Kidney glomerular epithelial cell (primary cell): ENCODE results near the gene RNF217.

Source experiments
- DNase-seq: peaks from one replicate; lab custom pipeline; 2025; lab: John Stamatoyannopoulos, UW

Gene RNF217

GRCh38 chr6:124989136-124989983, 27.1 kb downstream of the RNF217 start:
- no peak for DNase-seq

DNA sequence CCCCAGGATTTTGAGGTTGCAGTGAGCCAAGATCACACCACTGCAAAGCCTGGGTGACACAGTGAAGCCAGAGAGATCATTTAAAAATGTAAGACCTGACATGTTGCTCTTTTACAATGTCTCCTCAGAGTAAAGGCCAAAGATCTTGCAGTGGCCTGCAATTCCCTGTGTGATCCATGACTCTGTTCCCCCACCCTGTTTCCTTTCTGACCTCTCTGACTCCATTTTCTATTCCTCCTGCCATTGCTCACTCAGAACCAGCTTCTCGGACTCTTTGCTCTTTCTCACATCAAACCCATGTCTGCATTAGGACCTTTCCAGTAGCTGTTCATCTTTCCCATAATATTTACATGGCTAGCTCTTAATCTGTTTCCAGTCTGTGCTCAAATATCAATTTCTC, 28.8 kb downstream of the RNF217 start:
- DNase-seq, result no peak

- DNase-seq, result no peak
These were observed 29.6 kb downstream of the RNF217 start for GRCh38 chr6:124991764-124992295.

GRCh38 chr6:124993327-124993726, 31.1 kb downstream of the RNF217 start:
- DNase-seq, result no peak

DNA sequence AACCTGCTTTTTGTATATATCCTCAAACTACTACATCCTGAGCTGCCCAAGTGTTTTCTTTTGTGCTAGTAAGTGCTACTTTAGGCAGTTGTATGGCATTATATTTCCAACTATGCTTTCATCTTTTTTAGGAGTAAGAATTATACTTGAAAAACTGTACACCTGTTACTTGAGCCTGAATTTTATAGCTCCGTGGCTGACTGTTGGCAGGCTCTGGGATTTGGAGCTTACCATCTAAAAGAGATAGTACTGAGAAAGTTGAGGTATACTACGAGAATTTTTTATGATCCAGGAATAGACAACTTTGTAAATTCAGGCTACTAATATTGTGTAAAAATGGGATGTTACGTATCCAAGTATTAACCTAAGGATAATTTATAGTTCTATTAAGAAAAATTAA, 32.4 kb downstream of the RNF217 start:
- no peak for DNase-seq

DNA sequence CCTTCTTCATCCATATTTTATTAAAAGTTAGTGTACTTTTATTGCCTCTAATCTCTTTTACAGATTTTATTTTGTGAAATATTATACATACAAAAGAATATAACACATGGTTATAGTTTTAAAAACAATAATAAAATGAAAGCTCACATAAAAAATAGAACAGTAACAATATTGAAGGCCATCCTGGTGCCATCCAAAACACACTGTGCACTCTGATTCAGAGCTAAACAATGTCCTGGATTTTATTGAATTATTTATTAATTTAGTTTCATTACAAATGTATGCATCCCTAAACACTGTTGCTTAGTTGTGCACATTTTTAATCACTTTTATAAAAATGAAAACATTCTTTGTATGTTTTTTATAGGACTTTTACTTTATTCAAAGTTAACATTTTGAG, 32.9 kb downstream of the RNF217 start:
- DNase-seq, result no peak

- DNase-seq, result no peak
These were observed 33.5 kb downstream of the RNF217 start for GRCh38 chr6:124995645-124996325.

DNA sequence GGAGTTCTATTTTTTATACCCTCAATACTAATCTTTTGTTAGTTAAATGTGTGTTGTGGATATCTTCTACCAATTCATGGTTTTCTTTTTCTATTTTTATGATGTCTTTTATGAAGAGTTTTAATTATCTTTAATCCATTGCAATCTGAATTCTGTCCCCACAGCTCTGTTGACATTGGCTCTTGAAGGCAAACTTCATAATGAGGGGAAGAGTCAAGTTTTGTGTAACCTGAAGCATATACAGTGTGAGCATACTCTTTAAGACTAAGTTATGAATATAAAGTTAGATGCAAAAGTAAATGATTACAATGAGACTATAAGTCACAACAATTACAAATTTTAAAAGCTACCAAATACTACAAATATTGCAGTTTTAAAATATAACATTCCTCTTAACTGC, 34.2 kb downstream of the RNF217 start:
- no peak for DNase-seq

- DNase-seq, result no peak
These were observed 35.1 kb downstream of the RNF217 start for GRCh38 chr6:124997196-124997875.

DNA sequence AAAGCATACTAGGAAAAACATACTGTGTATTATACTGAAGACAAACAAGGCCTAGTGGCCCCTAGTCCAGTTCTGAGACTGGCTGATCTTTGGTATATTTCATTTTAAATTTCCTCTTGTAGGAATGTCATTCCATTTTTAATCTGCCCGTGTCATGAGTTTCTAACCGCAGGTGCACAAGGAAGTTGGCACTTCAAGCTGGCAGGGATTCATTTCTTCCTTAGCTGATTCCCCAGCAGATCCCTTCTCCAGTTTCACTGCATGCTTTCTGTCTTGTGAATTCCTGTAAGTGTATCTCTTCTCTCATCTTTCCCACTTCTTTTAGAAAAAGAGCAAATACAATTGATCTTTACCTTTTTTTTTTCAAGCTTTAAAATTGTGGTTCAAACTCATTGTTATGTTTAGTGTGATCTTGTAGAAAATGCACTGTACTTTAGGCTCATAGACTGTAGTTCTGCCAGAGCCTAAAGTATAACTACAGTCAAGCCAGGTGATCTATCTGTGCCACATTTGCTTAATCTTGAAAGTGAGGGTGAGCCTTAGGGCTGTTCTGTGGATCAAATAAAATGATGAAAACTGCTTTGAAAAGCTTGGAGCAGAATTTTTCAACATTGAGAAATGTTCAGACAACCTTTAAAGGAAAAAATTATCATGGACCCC, 37.0 kb downstream of the RNF217 start:
- DNase-seq, result no peak

GRCh38 chr6:125001684-125002405, 39.6 kb downstream of the RNF217 start:
- peak; percentile 6 for DNase-seq

DNA sequence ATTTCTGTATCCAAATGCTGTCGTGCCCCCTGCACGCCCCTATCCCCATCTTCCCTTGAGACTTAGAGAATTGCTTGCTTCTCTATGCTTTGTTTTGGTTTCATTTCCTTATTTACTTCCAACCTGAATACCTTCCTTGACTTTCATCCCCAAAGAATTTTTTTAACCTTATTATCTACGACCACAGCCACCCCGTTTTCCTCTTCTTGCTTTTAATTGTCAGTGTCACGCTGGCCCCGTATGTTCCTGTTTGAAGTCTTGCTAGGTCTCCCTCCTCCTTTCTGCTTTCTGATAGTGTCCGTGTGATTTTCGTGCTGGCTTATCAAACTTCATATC, 40.1 kb downstream of the RNF217 start:
- DNase-seq, result no peak

GRCh38 chr6:125003070-125003469, 40.8 kb downstream of the RNF217 start:
- DNase-seq, result no peak

DNA sequence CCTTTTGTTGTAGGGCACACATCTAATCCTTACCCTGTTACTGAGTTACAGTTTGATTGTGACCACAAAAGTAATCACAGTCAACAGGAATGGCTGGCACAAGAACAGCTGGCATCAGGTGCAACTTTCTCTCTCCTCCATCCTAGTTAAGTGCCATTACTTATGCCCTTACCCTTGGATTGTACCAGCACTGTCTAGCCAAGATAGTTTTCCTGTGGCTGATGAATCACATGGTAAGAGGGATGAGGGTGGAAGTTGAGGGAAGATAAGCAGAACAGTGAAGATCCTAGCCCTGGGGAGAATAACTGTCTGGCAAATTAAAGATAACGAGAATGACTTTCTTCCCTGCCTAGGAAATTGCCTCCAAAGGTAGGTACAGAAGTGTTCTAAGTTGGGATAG, 42.0 kb downstream of the RNF217 start:
- no peak for DNase-seq

DNA sequence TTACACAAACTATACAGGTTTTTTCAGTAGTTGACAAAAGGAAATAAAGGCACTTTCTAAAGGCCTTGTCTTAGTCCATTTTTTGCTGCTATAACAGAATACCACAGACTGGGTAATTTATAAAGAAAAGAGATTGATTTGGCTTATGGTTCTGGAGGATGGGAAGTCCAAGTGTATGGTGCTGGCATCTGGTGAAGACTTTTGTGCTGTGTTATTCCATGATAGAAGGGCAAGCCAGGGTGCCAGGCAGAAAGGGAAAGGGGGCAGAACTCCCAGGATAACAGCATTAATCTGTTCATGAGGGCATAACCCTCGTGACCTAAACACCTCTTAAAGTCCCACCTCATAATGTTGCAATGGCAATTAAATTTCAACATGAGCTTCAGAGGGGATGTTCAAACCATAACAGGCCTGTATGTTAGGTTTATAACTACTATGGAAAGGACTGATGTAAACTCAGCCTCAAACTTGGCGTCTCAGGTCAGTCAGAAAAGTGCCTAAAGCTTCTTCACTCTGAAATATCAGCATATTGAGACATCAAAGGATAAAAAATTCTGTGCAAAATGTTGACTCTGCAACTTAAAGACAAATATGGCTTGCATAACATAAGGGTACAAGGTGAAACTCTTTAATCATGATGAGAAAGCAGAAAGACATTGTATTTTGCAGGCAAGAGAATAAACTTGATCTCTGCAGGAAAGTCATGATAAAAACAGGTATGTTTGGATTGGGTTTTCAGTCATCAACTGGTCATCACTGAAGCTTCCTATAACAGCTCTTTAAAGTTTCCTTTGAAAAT, 42.8 kb downstream of the RNF217 start:
- DNase-seq, result no peak

- peak; percentile 94 for DNase-seq
These were observed 46.0 kb downstream of the RNF217 start for GRCh38 chr6:125008261-125008703.

- DNase-seq, result no peak
These were observed 46.7 kb downstream of the RNF217 start for GRCh38 chr6:125008957-125009356.

DNA sequence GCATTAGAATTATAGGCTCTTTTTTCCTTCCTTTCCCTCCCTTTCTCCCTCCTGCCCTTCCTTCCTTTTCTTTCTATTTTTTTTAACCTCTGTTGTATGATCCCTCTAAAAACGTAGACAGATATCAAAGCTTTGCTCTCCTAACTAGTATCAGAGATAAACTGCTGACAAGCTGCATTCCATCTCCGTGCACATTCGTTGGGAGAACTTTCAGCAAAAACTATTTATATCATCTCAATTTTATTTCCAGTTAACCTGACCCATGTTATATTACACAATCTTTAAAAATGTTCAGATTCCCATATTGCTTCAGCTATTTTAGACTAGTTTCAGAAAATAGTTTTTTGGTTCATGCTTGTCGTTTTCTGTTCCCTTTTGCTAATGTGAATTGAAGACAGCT, 47.3 kb downstream of the RNF217 start:
- no peak for DNase-seq

DNA sequence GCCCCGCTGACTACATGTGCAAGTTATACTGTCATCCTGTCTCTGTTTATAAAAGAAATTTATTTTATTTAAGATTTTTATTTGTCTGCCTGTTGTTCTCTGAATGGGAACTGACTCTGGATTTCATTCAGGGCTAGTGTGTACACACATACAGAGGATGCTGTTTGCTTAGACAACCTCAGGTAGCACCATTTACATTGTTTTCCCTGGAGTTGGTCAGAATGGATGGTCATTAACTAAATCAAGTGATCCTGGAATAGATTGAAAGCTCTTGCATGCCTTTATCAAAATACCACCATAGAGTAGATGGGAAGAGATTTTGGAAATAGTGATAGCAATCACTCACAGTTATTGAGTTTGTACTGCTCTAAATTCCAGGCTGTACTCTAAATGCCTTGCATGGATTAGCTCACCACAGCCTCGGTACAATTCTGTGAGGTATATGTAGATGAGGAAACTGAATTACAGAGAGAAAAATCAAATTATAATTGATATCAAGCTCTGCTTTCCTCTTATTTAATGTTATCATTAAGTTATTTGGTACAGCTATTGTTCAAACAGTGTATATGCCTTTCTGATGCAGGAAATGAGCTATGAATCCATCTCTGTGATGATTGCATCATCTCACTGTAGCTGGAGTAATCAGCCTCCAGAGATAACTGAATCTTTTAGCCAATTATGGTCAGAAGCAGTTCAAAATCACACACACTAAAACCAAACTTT, 51.9 kb downstream of the RNF217 start:
- DNase-seq, result no peak

- DNase-seq, result no peak
These were observed 52.4 kb downstream of the RNF217 start for GRCh38 chr6:125014661-125014957.
